ENCODE results near the gene DTWD2. TPM values are rescaled to one million over a fixed set of nuclear protein-coding genes. Genes with fewer than 3 reads are reported as not detected.
"Not testable (repeated sequence)": the region's sequence is repeated elsewhere in the genome, so short reads cannot be mapped to it uniquely, and the experiment has no call there.

Gene DTWD2
- total RNA-seq, 8 experiments from 2014 or later: 2.7 to 10.5 (median 4.1) TPM

DNA sequence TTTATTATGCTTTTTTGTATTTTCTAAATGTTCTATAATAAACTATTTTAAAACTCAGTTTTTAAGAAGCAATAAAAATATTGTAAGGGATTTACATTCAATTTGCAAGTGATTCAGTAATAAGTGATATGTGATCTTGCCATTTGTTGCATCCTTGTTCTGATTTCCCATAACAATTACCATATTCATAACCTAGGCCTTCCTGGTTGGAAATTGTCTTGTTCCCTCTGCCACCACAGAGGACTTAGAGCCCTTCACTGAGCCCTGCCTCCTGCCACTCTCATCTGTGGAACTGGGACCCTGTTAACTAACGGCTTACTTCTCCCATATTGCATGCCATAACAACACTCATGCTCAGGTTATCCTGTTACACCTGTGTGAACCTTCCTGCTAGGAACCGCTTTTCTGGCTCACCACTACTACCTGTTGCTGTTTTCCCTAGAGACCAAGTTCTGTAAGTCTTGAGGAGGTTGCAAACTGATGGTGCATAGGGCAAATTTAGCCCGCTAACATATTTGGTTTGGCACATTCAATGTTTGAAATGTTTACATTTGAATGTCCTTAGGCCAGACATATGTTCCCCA, 32.9 kb upstream of the DTWD2 start:
- Histone ChIP-seq H3K4me3 (no peak overlapping the region), H3K4me1 (replicated peaks in 1 of 2) (no peaks in the 10 kb centered on the region), H3K27ac (no peak overlapping the region)
- in situ Hi-C loops (cut with MboI; ENCODE audit: low pct_unique_long_range_greater_than_20kb in 2 of 9, low sequenced_read_pairs in 9 of 9, unreplicated experiment in 9 of 9): loop anchor here in 2 of 9 experiments (25.0 kb wide), 1 partner anchor 391 kb away; no protein-coding TSS in a partner anchor
- peak in 3 of 8 experiments; percentile 32 to 83 (median 82) for ATAC-seq (replicated peaks in 6 of 8)
- 54 to 100% (median 92%) methylated on average over 1 to 3 of the region's 3 CpGs; no CpG with 5 or more reads in 1 of the 10 experiments for WGBS, 10 experiments

DNA sequence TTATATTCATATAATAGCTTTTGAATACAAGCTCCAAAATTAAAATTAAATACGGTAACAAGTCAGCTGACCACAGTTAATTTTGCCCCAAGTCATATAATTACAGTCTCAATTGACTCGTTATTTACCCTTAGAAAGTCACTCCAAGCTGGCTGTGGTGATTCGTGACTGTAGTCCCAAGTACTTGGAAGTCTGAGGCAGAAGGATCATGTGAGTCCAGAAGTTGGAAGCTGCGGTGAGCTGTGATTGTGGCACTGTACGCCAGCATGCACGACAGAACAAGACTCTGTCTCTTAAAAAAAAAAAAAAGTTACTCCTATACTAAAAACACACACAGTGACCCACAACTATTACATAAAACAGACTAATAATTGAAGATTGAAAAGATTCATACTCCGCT, 31.6 kb upstream of the DTWD2 start:
- ATAC-seq (replicated peaks in 6 of 8): no peak
- 35 to 93% (median 80%) methylated on average over 1 to 7 of the region's 7 CpGs for WGBS, 10 experiments
- Histone ChIP-seq H3K4me3 (no peak overlapping the region), H3K4me1 (replicated peaks in 1 of 2) (no peaks in the 10 kb centered on the region), H3K27ac (no peak overlapping the region)
- in situ Hi-C loops (cut with MboI; ENCODE audit: low pct_unique_long_range_greater_than_20kb in 2 of 9, low sequenced_read_pairs in 9 of 9, unreplicated experiment in 9 of 9): loop anchor here in 2 of 9 experiments (25.0 kb wide), 1 partner anchor 392 kb away; no protein-coding TSS in a partner anchor

DNA sequence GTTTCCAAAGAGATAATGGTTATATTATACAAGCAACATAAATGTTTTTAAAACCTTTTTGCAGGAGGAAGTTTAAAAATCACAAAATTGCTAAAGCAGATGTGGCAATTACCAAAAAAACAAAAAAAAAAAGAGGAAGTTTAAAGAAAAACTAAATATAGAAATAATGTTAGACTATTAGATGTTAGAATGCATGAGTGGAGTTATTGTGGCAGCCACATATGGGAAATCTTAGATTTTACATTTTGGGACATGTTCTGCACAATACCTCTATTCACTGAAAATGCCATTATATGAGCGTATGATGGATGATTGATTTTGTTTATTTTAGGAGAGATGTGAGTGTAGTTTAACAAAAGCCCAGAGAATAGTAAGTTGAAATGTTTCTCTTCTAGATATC, 31.2 kb upstream of the DTWD2 start:
- 75 to 100% (median 93%) methylated on average over 1 of the region's 1 CpG; no CpG with 5 or more reads in 3 of the 10 experiments for WGBS, 10 experiments
- no peak for ATAC-seq (replicated peaks in 6 of 8)
- in situ Hi-C loops (cut with MboI; ENCODE audit: low pct_unique_long_range_greater_than_20kb in 2 of 9, low sequenced_read_pairs in 9 of 9, unreplicated experiment in 9 of 9): loop anchor here in 2 of 9 experiments (25.0 kb wide), 1 partner anchor 393 kb away; no protein-coding TSS in a partner anchor

DNA sequence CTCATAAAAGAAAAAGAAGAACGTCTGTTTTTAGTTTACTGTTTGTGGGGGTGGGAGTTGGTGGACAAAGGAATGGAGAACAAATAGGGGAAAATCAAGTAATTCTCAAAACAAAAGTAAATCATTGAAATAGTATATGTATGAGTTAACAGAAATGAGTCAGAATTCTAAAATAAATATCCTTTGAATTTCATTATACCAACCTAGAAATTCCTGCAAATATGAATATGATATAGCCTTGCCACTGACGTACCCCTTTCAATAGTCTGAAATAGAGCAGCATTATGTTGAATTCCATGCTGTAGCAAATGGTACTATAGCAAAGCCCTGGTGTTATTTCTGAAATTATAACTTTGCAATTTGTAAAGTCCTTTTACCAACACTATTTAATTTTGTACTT, 29.6 kb upstream of the DTWD2 start:
- in situ Hi-C loops (cut with MboI; ENCODE audit: low pct_unique_long_range_greater_than_20kb in 2 of 9, low sequenced_read_pairs in 9 of 9, unreplicated experiment in 9 of 9): loop anchor here in 2 of 9 experiments (25.0 kb wide), 1 partner anchor 394 kb away; no protein-coding TSS in a partner anchor
- ATAC-seq (replicated peaks in 6 of 8): no peak
- WGBS, 10 experiments: 8 to 92% (median 62%) methylated on average over 2 of the region's 2 CpGs; no CpG with 5 or more reads in 2 of the 10 experiments
- H3K4me1 ChIP-seq (replicated peaks in 1 of 2): no peaks in the 10 kb centered on the region
- H3K4me3 ChIP-seq: no peak overlapping the region
- no peak overlapping the region for H3K27ac ChIP-seq

More for the DNA sequence above, 31.2 kb upstream of the DTWD2 start:
- Histone ChIP-seq H3K4me3 (no peak overlapping the region), H3K4me1 (replicated peaks in 1 of 2) (no peaks in the 10 kb centered on the region), H3K27ac (no peak overlapping the region)

DNA sequence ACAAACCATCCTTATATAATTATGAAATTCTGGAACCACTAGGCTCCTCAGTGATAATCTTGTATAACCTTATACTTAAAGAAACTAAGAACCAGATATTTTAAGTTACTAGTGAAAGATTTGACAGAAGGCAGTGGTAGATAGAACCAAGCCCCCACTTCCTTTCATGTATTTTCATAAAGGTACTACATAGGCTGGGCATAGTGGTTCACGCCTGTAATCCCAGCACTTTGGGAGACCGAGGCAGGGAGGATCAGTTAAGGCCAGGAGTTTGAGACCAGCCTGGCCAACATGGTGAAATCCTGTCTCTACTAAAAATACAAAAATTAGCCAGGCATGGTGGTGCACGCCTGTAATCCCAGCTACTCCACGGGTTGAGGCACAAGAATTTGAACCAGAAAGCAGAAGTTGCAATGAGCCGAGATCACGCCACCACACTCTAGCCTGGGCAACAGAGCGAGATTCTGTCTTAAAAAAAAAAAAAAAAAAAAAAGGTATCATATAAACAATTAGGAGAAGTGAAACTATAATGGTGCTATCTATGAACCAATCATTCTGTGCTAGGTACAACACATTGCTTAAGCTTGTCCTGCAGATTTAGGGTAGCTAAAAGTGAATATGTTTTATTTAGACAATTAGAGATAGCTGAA, 27.9 kb upstream of the DTWD2 start:
- Histone ChIP-seq H3K27ac (no peak overlapping the region), H3K4me3 (no peak overlapping the region), H3K4me1 (replicated peaks in 1 of 2) (no peaks in the 10 kb centered on the region)
- 50 to 100% (median 88%) methylated on average over 1 to 6 of the region's 7 CpGs; no CpG with 5 or more reads in 1 of the 10 experiments for WGBS, 10 experiments
- in situ Hi-C loops (cut with MboI; ENCODE audit: low pct_unique_long_range_greater_than_20kb in 2 of 9, low sequenced_read_pairs in 9 of 9, unreplicated experiment in 9 of 9): loop anchor here in 2 of 9 experiments (25.0 kb wide), 1 partner anchor 396 kb away; no protein-coding TSS in a partner anchor
- ATAC-seq (replicated peaks in 6 of 8): no peak

DNA sequence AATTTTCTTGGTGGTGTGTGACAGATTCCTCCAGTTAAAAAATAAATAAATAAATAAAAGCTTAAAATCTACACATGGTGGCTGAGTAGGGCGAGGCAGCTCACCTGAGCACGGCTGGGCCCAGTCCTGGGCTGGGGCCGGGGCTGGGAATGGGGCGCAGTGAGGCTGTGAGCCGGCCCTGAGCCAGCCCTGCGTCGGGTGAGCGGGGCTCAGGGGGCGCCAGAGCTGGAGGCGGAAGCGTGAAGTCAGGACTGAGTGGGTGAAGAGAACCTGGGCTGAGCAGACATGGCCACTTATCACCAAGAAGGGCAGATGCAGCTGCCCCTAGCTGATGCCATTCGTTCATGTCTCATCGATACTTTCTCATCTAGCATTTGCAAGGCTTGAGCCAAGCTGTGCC, 22.8 kb upstream of the DTWD2 start:
- Histone ChIP-seq H3K4me3 (no peak overlapping the region), H3K4me1 (replicated peaks in 1 of 2) (no peaks in the 10 kb centered on the region), H3K27ac (no peak overlapping the region)
- 88 to 100% (median 96%) methylated on average over 1 to 8 of the region's 13 CpGs; no CpG with 5 or more reads in 4 of the 10 experiments for WGBS, 10 experiments
- ATAC-seq (replicated peaks in 6 of 8): no peak
- in situ Hi-C loops (cut with MboI; ENCODE audit: low pct_unique_long_range_greater_than_20kb in 2 of 9, low sequenced_read_pairs in 9 of 9, unreplicated experiment in 9 of 9): loop anchor here in 2 of 9 experiments (25.0 kb wide), 1 partner anchor 401 kb away; no protein-coding TSS in a partner anchor

DNA sequence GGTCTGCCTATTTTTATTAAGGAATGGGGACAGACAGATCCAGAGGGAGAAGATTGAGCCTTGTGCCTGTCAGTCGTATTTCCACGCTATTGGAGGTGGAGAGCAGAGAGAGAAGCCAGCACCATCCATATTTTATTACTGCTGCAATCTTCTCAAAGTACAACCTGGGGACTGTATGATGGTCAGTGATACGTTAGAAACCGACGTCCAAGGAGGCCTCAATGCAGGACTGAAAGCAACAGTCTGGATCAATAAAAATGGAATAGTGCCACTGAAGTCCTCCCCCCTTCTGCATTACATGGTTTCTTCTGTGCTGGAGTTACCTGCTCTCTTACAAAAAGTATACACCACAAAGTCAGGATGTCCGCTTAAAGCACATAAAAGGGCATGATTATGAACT, 21.9 kb upstream of the DTWD2 start:
- Histone ChIP-seq H3K27ac (no peak overlapping the region), H3K4me1 (replicated peaks in 1 of 2) (no peaks in the 10 kb centered on the region), H3K4me3 (no peak overlapping the region)
- ATAC-seq (replicated peaks in 6 of 8): no peak
- in situ Hi-C loops (cut with MboI; ENCODE audit: low pct_unique_long_range_greater_than_20kb in 2 of 9, low sequenced_read_pairs in 9 of 9, unreplicated experiment in 9 of 9): loop anchor here in 2 of 9 experiments (25.0 kb wide), 1 partner anchor 402 kb away; no protein-coding TSS in a partner anchor
- 60 to 96% (median 87%) methylated on average over 2 to 6 of the region's 6 CpGs; no CpG with 5 or more reads in 1 of the 10 experiments for WGBS, 10 experiments

DNA sequence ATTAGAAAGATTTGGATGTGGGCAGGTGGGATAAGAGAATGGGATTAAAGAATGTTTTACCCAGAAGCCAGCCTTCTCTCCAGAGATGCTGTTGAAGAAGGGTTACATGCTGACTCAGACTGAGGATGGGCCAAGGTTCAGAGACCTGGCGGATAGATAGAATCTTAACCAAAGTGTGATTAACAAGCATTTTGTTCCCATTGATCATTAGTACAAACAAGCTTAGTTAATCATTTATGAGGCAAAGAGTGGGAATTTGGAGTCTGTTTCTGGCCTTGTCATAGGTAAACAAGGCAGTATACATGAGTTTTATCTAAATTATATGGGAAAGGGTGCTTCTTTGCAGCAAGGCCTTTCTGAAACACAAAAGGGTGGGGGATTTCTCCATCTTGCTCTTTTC, 20.8 kb upstream of the DTWD2 start:
- Histone ChIP-seq H3K27ac (no peak overlapping the region), H3K4me1 (replicated peaks in 1 of 2) (no peaks in the 10 kb centered on the region), H3K4me3 (no peak overlapping the region)
- 40 to 100% (median 60%) methylated on average over 1 of the region's 1 CpG; no CpG with 5 or more reads in 5 of the 10 experiments for WGBS, 10 experiments
- in situ Hi-C loops (cut with MboI; ENCODE audit: low pct_unique_long_range_greater_than_20kb in 2 of 9, low sequenced_read_pairs in 9 of 9, unreplicated experiment in 9 of 9): loop anchor here in 2 of 9 experiments (25.0 kb wide), 1 partner anchor 403 kb away; no protein-coding TSS in a partner anchor
- ATAC-seq (replicated peaks in 6 of 8): no peak

DNA sequence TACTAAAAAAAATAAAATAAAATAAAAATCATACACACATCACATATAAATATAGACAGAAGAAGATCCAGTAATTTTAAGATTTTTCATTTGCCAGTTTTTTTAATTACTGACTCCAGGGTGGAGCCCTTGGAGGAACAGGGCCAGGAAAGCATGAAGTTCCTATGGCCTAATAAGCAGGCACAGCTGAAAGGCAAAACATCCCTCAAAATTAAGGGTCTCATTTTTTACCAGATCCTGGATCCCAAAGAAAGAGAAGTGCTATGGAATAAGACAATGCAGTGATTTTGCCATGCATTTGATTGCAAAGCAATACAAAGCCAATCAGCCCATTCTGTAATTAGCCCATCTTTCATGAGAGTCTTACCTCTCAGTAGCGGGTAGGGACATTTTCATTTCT, 11.3 kb upstream of the DTWD2 start:
- ATAC-seq (replicated peaks in 6 of 8): no peak
- in situ Hi-C loops (cut with MboI; ENCODE audit: low pct_unique_long_range_greater_than_20kb in 2 of 9, low sequenced_read_pairs in 9 of 9, unreplicated experiment in 9 of 9): loop anchor here in 7 of 9 experiments (25.0 kb wide), 1 partner anchor 413 kb away; no protein-coding TSS in a partner anchor
- Histone ChIP-seq H3K4me1 (replicated peaks in 1 of 2) (no peaks in the 10 kb centered on the region), H3K4me3 (no peak overlapping the region), H3K27ac (no peak overlapping the region)
- 83 to 100% (median 100%) methylated on average over 1 of the region's 1 CpG; no CpG with 5 or more reads in 5 of the 10 experiments for WGBS, 10 experiments

DNA sequence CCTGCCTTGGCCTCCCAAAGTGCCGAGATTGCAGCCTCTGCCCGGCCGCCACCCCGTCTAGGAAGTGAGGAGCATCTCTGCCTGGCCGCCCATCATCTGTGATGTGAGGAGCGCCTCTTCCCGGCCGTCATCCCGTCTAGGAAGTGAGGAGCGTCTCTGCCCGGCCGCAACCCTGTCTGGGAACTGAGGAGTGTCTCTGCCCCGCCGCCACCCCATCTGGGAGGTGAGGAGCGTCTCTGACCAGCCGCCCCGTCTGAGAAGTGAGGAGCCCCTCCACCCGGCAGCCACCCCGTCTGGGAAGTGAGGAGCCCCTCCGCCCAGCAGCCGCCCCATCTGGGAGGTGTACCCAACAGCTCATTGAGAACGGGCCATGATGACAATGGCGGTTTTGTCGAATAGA, 10.5 kb upstream of the DTWD2 start:
- not testable (repeated sequence) for H3K4me1 ChIP-seq (replicated peaks in 1 of 2); H3K27ac ChIP-seq; ATAC-seq (replicated peaks in 6 of 8); H3K4me3 ChIP-seq
- in situ Hi-C loops (cut with MboI; ENCODE audit: low pct_unique_long_range_greater_than_20kb in 2 of 9, low sequenced_read_pairs in 9 of 9, unreplicated experiment in 9 of 9): loop anchor here in 5 of 9 experiments (25.0 kb wide), 1 partner anchor 413 kb away; no protein-coding TSS in a partner anchor
- WGBS, 10 experiments: no CpG with 5 or more reads among the region's 24 CpGs

DNA sequence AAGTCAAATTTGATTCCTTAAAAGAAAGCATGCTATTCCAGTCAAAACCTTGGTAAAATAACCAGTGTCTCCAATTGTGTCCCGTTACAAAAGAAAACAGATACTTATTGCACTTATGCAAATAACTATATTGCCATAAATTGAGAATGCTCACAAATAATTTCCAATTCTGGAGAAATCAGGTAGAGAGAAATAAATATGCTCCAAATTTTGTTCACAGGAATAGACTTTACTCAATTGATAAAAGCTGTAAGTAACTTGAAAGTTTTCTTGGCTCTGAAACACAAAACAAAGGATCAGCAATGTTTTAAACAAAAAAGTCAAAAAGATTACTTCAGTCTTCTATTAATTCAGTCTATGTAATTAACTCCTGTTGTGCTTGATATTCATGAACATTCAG, 7.8 kb upstream of the DTWD2 start:
- Histone ChIP-seq H3K4me3 (no peak overlapping the region), H3K4me1 (replicated peaks in 1 of 2) (no peaks in the 10 kb centered on the region), H3K27ac (no peak overlapping the region)
- ATAC-seq (replicated peaks in 6 of 8): no peak
- 0 to 100% (median 63%) methylated on average over 1 of the region's 1 CpG; no CpG with 5 or more reads in 1 of the 10 experiments for WGBS, 10 experiments
- in situ Hi-C loops (cut with MboI; ENCODE audit: low pct_unique_long_range_greater_than_20kb in 2 of 9, low sequenced_read_pairs in 9 of 9, unreplicated experiment in 9 of 9): loop anchor here in 5 of 9 experiments (25.0 kb wide), 1 partner anchor 416 kb away; no protein-coding TSS in a partner anchor

DNA sequence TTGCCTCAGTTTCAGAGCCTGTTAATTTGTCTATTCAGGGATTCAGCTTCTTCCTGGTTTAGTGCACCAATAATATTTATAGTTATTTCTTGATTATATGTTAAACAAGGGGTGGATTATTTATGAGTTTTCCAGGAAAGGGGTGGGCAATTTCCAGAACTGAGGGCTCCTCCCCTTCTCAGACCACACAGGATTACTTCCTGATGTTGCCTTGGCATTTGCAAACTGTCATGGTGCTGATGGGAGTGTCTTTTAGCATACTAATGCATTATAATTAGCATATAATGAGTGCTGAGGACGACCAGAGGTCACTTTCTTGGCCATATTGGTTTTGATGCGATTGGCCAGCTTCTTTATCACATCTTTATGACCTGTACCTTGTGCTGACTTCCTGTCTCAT, 6.2 kb upstream of the DTWD2 start:
- H3K4me1 ChIP-seq (replicated peaks in 1 of 2): no peaks in the 10 kb centered on the region
- WGBS, 10 experiments: 0 to 78% (median 56%) methylated on average over 1 to 2 of the region's 2 CpGs; no CpG with 5 or more reads in 3 of the 10 experiments
- in situ Hi-C loops (cut with MboI; ENCODE audit: low pct_unique_long_range_greater_than_20kb in 2 of 9, low sequenced_read_pairs in 9 of 9, unreplicated experiment in 9 of 9): loop anchor here in 5 of 9 experiments (25.0 kb wide), 1 partner anchor 418 kb away; no protein-coding TSS in a partner anchor
- peak in 3 of 8 experiments; percentile 50 to 96 (median 65) for ATAC-seq (replicated peaks in 6 of 8)
- no peak overlapping the region for H3K4me3 ChIP-seq
- no peak overlapping the region for H3K27ac ChIP-seq

DNA sequence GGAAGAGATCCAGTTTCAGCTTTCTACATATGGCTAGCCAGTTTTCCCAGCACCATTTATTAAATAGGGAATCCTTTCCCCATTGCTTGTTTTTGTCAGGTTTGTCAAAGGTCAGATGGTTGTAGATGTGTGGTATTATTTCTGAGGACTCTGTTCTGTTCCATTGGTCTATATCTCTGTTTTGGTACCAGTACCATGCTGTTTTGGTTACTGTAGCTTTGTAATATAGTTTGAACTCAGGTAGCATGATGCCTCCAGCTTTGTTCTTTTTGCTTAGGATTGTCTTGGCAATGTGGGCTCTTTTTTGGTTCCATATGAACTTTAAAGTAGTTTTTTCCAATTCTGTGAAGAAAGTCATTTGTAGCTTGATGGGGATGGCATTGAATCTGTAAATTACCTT, 4.8 kb upstream of the DTWD2 start:
- in situ Hi-C loops (cut with MboI; ENCODE audit: low pct_unique_long_range_greater_than_20kb in 2 of 9, low sequenced_read_pairs in 9 of 9, unreplicated experiment in 9 of 9): loop anchor here in 5 of 9 experiments (25.0 kb wide), 1 partner anchor 419 kb away; no protein-coding TSS in a partner anchor
- H3K4me1 ChIP-seq (replicated peaks in 1 of 2); H3K4me3 ChIP-seq; H3K27ac ChIP-seq; ATAC-seq (replicated peaks in 6 of 8): not testable (repeated sequence)

All from motor neuron (in vitro differentiated cells).